ENCODE results near the gene PRKCB.

DNA sequence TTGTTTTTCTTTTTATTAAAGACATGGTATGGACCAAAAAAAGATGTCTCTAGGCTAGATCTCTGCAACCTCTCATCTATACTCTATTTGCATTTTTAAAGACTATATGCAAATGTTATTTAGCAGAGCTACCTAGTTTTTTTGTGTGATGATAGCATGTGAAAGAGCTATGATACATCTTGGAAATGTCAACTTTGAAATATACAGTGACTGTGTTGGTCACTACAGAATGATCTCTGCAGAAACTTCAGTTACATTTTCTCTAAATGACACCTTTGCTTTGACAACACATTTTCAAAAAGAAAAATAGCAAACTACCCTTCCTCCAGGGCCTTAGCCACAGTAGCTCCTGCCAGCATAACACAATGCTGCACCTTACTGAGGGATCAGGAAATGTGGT lies 86.6 kb downstream of the PRKCB start:
- TF ChIP-seq POLR2A (IDR thresholded peaks at IDR 0.05; ENCODE audit: control extremely low read depth in 1 of 2, low read depth in 2 of 2, low read length in 2 of 2) (no peak), EZH2 (IDR thresholded peaks at IDR 0.05; ENCODE audit: low read depth, low read length, severe bottlenecking) (no peak), NRF1 (IDR thresholded peaks at IDR 0.05; ENCODE audit: low read depth, low read length) (no peak), YY1 (IDR thresholded peaks at IDR 0.05; ENCODE audit: low read depth, low read length) (no peak), SRF (IDR thresholded peaks at IDR 0.05; ENCODE audit: low read depth, low read length) (no peak), EP300 (IDR thresholded peaks at IDR 0.05; ENCODE audit: borderline replicate concordance in 1 of 2, low read depth in 2 of 2, low read length in 2 of 2) (no peak), NANOG (IDR thresholded peaks at IDR 0.05; ENCODE audit: insufficient read depth, low read depth, low read length, poor library complexity, severe bottlenecking) (no peak), POLR2AphosphoS5 (IDR thresholded peaks at IDR 0.05; ENCODE audit: low read depth, low read length) (no peak), SIRT6 (IDR thresholded peaks at IDR 0.05; ENCODE audit: low read length) (no peak), CBX5 (IDR thresholded peaks at IDR 0.05; ENCODE audit: low read depth, low read length) (no peak)
- TF ChIP-seq, protein P1, sequence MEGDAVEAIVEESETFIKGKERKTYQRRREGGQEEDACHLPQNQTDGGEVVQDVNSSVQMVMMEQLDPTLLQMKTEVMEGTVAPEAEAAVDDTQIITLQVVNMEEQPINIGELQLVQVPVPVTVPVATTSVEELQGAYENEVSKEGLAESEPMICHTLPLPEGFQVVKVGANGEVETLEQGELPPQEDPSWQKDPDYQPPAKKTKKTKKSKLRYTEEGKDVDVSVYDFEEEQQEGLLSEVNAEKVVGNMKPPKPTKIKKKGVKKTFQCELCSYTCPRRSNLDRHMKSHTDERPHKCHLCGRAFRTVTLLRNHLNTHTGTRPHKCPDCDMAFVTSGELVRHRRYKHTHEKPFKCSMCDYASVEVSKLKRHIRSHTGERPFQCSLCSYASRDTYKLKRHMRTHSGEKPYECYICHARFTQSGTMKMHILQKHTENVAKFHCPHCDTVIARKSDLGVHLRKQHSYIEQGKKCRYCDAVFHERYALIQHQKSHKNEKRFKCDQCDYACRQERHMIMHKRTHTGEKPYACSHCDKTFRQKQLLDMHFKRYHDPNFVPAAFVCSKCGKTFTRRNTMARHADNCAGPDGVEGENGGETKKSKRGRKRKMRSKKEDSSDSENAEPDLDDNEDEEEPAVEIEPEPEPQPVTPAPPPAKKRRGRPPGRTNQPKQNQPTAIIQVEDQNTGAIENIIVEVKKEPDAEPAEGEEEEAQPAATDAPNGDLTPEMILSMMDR (IDR thresholded peaks at IDR 0.05; ENCODE audit: control extremely low read depth in 1 of 3, insufficient read depth in 1 of 3, low read depth in 1 of 3, low read length in 3 of 3): no peak
- TF ChIP-seq, protein P2, sequence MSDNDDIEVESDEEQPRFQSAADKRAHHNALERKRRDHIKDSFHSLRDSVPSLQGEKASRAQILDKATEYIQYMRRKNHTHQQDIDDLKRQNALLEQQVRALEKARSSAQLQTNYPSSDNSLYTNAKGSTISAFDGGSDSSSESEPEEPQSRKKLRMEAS (IDR thresholded peaks at IDR 0.05): no peak
- TF ChIP-seq, protein P3, sequence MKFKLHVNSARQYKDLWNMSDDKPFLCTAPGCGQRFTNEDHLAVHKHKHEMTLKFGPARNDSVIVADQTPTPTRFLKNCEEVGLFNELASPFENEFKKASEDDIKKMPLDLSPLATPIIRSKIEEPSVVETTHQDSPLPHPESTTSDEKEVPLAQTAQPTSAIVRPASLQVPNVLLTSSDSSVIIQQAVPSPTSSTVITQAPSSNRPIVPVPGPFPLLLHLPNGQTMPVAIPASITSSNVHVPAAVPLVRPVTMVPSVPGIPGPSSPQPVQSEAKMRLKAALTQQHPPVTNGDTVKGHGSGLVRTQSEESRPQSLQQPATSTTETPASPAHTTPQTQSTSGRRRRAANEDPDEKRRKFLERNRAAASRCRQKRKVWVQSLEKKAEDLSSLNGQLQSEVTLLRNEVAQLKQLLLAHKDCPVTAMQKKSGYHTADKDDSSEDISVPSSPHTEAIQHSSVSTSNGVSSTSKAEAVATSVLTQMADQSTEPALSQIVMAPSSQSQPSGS (IDR thresholded peaks at IDR 0.05; ENCODE audit: low read length): no peak
